NCI-H774 (cell line): ENCODE data around the gene REEP5.
"Not testable (repeated sequence)": the region's sequence is repeated elsewhere in the genome, so short reads cannot be mapped to it uniquely, and the experiment has no call there.

ENCODE experiments used
- DNase-seq: peaks from one replicate; lab custom pipeline; 2025; lab: John Stamatoyannopoulos, UW

REEP5 gene

GRCh38 chr5:112921833-112922817, at the start of gene REEP5:
Gene REEP5, minus strand, starts transcription at chr5:112922227. Its CDS starts 37 bp downstream, at chr5:112922190.
- peak; percentile 78 for DNase-seq

- DNase-seq: no peak
Measured at GRCh38 chr5:112971276-112971675, 49.2 kb upstream of the REEP5 start.

GRCh38 chr5:112968411-112969106, 46.5 kb upstream of the REEP5 start:
- no peak for DNase-seq

- DNase-seq: no peak
Measured at GRCh38 chr5:112967520-112968083, 45.6 kb upstream of the REEP5 start.

- no peak for DNase-seq
Measured at GRCh38 chr5:112965733-112966306, 43.8 kb upstream of the REEP5 start.

GRCh38 chr5:112963374-112963733, 41.3 kb upstream of the REEP5 start:
- DNase-seq: not testable (repeated sequence)

GRCh38 chr5:112960863-112961504, 39.0 kb upstream of the REEP5 start:
- no peak for DNase-seq

- no peak for DNase-seq
Measured at GRCh38 chr5:112960315-112960714, 38.3 kb upstream of the REEP5 start.

GRCh38 chr5:112959872-112960271, 37.8 kb upstream of the REEP5 start:
- not testable (repeated sequence) for DNase-seq

GRCh38 chr5:112958093-112959088, 36.4 kb upstream of the REEP5 start:
- no peak for DNase-seq

- no peak for DNase-seq
Measured at GRCh38 chr5:112957036-112957808, 35.2 kb upstream of the REEP5 start.

GRCh38 chr5:112956606-112957005, 34.6 kb upstream of the REEP5 start:
- DNase-seq: no peak

GRCh38 chr5:112951124-112951702, 29.2 kb upstream of the REEP5 start:
- no peak for DNase-seq

- no peak for DNase-seq
Measured at GRCh38 chr5:112948458-112948857, 26.4 kb upstream of the REEP5 start.

- DNase-seq: no peak
Measured at GRCh38 chr5:112940670-112941069, 18.6 kb upstream of the REEP5 start.

- no peak for DNase-seq
Measured at GRCh38 chr5:112938286-112938685, 16.3 kb upstream of the REEP5 start.

GRCh38 chr5:112935675-112936074, 13.6 kb upstream of the REEP5 start:
- DNase-seq: no peak

- DNase-seq: no peak
Measured at GRCh38 chr5:112934366-112934663, 12.3 kb upstream of the REEP5 start.

GRCh38 chr5:112933651-112934365, 11.8 kb upstream of the REEP5 start:
- no peak for DNase-seq
